ENCODE measurements around the gene SPATA17. TPM values are rescaled to one million over a fixed set of nuclear protein-coding genes. Genes with fewer than 3 reads are reported as not detected.

The SPATA17 gene
- polyA plus RNA-seq, 1 donor (not counting 4 experiments of a cell fraction or from before 2014, with no cell fraction given) = 1.8 TPM

- TF ChIP-seq CTCF (optimal IDR thresholded peaks at IDR 0.05 in 1 of 3, IDR thresholded peaks at IDR 0.05 in 1 of 3, conservative IDR thresholded peaks at IDR 0.05 in 1 of 3; ENCODE audit: extremely low read depth in 1 of 3, insufficient read depth in 2 of 3, low read length in 3 of 3) (no peak), EZH2 (IDR thresholded peaks at IDR 0.05; ENCODE audit: low read length) (no peak)
- Histone ChIP-seq H3K36me3 (ENCODE audit: control insufficient read depth in 2 of 2, extremely low read depth in 1 of 2, insufficient read depth in 2 of 2, low read length in 2 of 2) (no peaks in the 10 kb centered on the region), H3K4me1 (ENCODE audit: control insufficient read depth, extremely low read depth, insufficient read depth, low read length) (no peaks in the 10 kb centered on the region), H3K27ac (ENCODE audit: control insufficient read depth, insufficient read depth, low read length) (no peak overlapping the region), H2AFZ (ENCODE audit: control insufficient read depth, low read length) (no peak overlapping the region), H3K4me3 (ENCODE audit: control insufficient read depth in 2 of 3, extremely low read depth in 1 of 3, insufficient read depth in 2 of 3, low read depth in 1 of 3, low read length in 3 of 3) (no peak overlapping the region), H3K79me2 (ENCODE audit: control insufficient read depth, insufficient read depth, low read length) (no peaks in the 10 kb centered on the region), H3K9me1 (ENCODE audit: control insufficient read depth, extremely low read depth, insufficient read depth, low read length) (no peaks in the 10 kb centered on the region), H4K20me1 (ENCODE audit: control insufficient read depth, extremely low read depth, insufficient read depth, low read length) (no peaks in the 10 kb centered on the region), H3K4me2 (ENCODE audit: control insufficient read depth, extremely low read depth, insufficient read depth, low read depth, low read length) (no peak overlapping the region), H3K9ac (ENCODE audit: control insufficient read depth, extremely low read depth, insufficient read depth, low read length) (no peak overlapping the region), H3K9me3 (ENCODE audit: control insufficient read depth, low read depth, low read length) (no peaks in the 10 kb centered on the region), H3K27me3 (ENCODE audit: control insufficient read depth, extremely low read depth, insufficient read depth, low read length) (no peaks in the 10 kb centered on the region)
- FAIRE-seq (no peak), DNase-seq (ENCODE audit: low read depth, low spot score) (no peak)
- dilution Hi-C loops (cut with MboI; ENCODE audit: extremely low pct_ligation_motif_present, low sequenced_read_pairs) = no loop called here
Measured at GRCh38 chr1:217585577-217585976, 45.6 kb upstream of the SPATA17 start.

GRCh38 chr1:217586586-217586985, 44.6 kb upstream of the SPATA17 start:
- dilution Hi-C loops (cut with MboI; ENCODE audit: extremely low pct_ligation_motif_present, low sequenced_read_pairs) = no loop called here
- Histone ChIP-seq H3K9me3 (ENCODE audit: control insufficient read depth, low read depth, low read length) (no peaks in the 10 kb centered on the region), H3K27ac (ENCODE audit: control insufficient read depth, insufficient read depth, low read length) (no peak overlapping the region), H3K4me1 (ENCODE audit: control insufficient read depth, extremely low read depth, insufficient read depth, low read length) (no peaks in the 10 kb centered on the region), H3K36me3 (ENCODE audit: control insufficient read depth in 2 of 2, extremely low read depth in 1 of 2, insufficient read depth in 2 of 2, low read length in 2 of 2) (no peaks in the 10 kb centered on the region), H4K20me1 (ENCODE audit: control insufficient read depth, extremely low read depth, insufficient read depth, low read length) (no peaks in the 10 kb centered on the region), H3K4me3 (ENCODE audit: control insufficient read depth in 2 of 3, extremely low read depth in 1 of 3, insufficient read depth in 2 of 3, low read depth in 1 of 3, low read length in 3 of 3) (no peak overlapping the region), H3K9ac (ENCODE audit: control insufficient read depth, extremely low read depth, insufficient read depth, low read length) (no peak overlapping the region), H2AFZ (ENCODE audit: control insufficient read depth, low read length) (no peak overlapping the region), H3K27me3 (ENCODE audit: control insufficient read depth, extremely low read depth, insufficient read depth, low read length) (no peaks in the 10 kb centered on the region), H3K9me1 (ENCODE audit: control insufficient read depth, extremely low read depth, insufficient read depth, low read length) (no peaks in the 10 kb centered on the region), H3K79me2 (ENCODE audit: control insufficient read depth, insufficient read depth, low read length) (no peaks in the 10 kb centered on the region), H3K4me2 (ENCODE audit: control insufficient read depth, extremely low read depth, insufficient read depth, low read depth, low read length) (no peak overlapping the region)
- TF ChIP-seq EZH2 (IDR thresholded peaks at IDR 0.05; ENCODE audit: low read length) (no peak), CTCF (optimal IDR thresholded peaks at IDR 0.05 in 1 of 3, IDR thresholded peaks at IDR 0.05 in 1 of 3, conservative IDR thresholded peaks at IDR 0.05 in 1 of 3; ENCODE audit: extremely low read depth in 1 of 3, insufficient read depth in 2 of 3, low read length in 3 of 3) (no peak)
- FAIRE-seq (peak; percentile 43), DNase-seq (ENCODE audit: low read depth, low spot score) (no peak)
